SU-DHL-6 (cell line): Measurements from ENCODE around the gene CAPN15.

ENCODE experiments used
- EZH2phosphoT487 ChIP-seq: fragments of 200-600 bp; sonication (generic), shearing (Covaris generic); conservative IDR thresholded peaks from 2 replicates; pipeline ENCODE4 v1.6.1; 2018; ENCODE audit warnings: mild to moderate bottlenecking, antibody characterized with exemption, low read length, moderate library complexity, mixed read lengths
- TF ChIP-seq, protein P1 (sequence below): fragments of 200-600 bp; sonication (generic); IDR thresholded peaks from one replicate; pipeline ENCODE4 v1.5.1; 2017; ENCODE audit warnings: antibody characterized with exemption, mild to moderate bottlenecking, low read length, moderate library complexity; ENCODE audit not compliant: insufficient read depth, poor library complexity, severe bottlenecking

DNA sequence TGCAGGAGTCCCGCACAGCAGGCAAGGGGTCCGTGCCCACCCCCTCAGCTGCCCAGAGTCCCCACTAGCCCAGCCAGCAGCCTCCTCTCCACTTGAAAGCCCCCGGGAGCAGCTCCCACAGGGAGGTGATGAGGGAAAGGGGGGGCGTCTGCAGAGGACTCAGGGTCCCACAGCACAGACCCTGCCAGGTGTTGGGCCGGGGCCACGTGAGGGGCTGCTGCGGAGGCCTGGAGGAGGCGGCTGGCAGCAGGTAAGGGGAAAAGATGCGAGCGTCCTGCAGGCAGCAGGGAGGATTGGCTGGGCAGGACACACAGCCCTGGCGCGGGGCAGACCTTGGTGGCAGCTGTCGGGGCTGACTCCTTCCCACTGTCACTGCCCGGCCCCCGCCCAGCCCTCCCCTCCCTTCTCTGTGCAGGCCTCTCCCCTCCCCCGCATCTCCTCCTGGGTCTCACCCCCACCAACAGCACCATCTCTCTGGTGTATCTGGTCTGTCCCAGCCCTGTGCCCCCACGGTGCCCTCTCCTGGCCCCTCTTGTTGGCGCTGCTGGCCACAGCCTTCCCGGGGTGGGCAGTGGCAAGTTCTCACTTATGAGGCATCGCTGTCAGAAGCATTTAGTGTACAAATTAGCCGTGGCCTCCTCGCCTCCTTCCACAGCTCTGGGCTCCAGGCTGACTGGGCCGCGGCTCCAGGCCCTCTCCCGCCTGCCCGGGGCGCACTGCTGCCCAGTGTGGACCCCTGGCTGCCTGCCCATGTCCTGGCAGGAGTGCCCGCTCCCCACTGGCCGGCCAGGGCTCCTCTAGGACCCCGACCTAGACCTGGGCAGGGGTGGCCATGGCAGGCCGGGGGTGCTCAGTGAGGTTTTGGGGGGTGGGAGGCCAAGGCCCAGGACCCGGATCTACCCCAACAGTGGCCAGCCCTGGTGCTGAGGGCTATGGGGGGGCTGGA, 28.3 kb downstream of the CAPN15 start:
- no peak for TF ChIP-seq EZH2phosphoT487
- TF ChIP-seq, protein P1, sequence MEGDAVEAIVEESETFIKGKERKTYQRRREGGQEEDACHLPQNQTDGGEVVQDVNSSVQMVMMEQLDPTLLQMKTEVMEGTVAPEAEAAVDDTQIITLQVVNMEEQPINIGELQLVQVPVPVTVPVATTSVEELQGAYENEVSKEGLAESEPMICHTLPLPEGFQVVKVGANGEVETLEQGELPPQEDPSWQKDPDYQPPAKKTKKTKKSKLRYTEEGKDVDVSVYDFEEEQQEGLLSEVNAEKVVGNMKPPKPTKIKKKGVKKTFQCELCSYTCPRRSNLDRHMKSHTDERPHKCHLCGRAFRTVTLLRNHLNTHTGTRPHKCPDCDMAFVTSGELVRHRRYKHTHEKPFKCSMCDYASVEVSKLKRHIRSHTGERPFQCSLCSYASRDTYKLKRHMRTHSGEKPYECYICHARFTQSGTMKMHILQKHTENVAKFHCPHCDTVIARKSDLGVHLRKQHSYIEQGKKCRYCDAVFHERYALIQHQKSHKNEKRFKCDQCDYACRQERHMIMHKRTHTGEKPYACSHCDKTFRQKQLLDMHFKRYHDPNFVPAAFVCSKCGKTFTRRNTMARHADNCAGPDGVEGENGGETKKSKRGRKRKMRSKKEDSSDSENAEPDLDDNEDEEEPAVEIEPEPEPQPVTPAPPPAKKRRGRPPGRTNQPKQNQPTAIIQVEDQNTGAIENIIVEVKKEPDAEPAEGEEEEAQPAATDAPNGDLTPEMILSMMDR = no peak
